Measurements from ENCODE around the gene PID1.

DNA sequence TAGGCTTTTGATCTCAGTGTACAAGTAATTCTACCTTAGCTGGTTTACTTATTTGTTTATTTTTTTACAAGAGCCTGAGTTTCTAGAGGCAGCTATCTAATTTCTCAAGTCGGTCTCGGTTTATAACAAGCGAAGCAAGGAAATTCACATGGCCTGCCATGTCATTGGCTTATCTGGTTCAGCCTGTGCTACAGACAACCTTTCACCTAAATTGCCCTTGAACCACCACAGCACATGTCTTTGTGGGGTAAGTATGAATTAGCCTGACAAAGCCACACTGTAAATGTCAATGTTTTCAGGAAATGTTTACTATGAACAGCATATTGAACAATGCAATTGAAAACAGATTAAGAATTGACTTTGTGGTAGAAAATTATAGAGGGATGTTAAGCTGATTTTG lies 167.1 kb downstream of the PID1 start:
- TF ChIP-seq POLR2AphosphoS5 (IDR thresholded peaks at IDR 0.05) (no peak), POLR2A (IDR thresholded peaks at IDR 0.05) (no peak), EP300 (IDR thresholded peaks at IDR 0.05) (no peak)
- TF ChIP-seq, protein P1, sequence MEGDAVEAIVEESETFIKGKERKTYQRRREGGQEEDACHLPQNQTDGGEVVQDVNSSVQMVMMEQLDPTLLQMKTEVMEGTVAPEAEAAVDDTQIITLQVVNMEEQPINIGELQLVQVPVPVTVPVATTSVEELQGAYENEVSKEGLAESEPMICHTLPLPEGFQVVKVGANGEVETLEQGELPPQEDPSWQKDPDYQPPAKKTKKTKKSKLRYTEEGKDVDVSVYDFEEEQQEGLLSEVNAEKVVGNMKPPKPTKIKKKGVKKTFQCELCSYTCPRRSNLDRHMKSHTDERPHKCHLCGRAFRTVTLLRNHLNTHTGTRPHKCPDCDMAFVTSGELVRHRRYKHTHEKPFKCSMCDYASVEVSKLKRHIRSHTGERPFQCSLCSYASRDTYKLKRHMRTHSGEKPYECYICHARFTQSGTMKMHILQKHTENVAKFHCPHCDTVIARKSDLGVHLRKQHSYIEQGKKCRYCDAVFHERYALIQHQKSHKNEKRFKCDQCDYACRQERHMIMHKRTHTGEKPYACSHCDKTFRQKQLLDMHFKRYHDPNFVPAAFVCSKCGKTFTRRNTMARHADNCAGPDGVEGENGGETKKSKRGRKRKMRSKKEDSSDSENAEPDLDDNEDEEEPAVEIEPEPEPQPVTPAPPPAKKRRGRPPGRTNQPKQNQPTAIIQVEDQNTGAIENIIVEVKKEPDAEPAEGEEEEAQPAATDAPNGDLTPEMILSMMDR (IDR thresholded peaks at IDR 0.05), result no peak

All from suprapubic skin (tissue), 4 donors.